SK-N-SH (cell line): ENCODE results near the gene SORL1. TPM values are rescaled to one million over a fixed set of nuclear protein-coding genes. Genes with fewer than 3 reads are reported as not detected.

ENCODE experiments used
- CTCF ChIA-PET: fragments of 300-600, 350-600 bp; formaldehyde crosslinking; extraction: SDS; loops from one replicate; lab custom pipeline; 2021; lab: Yijun Ruan, JAX
- POLR2A ChIA-PET: fragments of 350-600 bp; sonication (Branson Sonifier 250); formaldehyde crosslinking; extraction: SDS; loops from one replicate; lab custom pipeline; 2020; ENCODE audit warnings: antibody characterized with exemption, inconsistent platforms; lab: Yijun Ruan, JAX
- DNase-seq: peaks from one replicate; pipeline ENCODE4 v3.0.0; 2012
- H2AFZ ChIP-seq: fragments of 200-600 bp; sonication (generic); 2 replicates; pipeline ENCODE4 v1.8.1; 2016; ENCODE audit warnings: antibody characterized with exemption, mild to moderate bottlenecking, low read depth
- H3F3A ChIP-seq: fragments of 200-600 bp; sonication (generic); replicated peaks from 2 replicates; pipeline ENCODE3; 2016; ENCODE audit warnings: antibody characterized with exemption, mild to moderate bottlenecking; ENCODE audit not compliant: insufficient read depth
- H3K27ac ChIP-seq, 2 experiments: fragments of 200-500 bp in 1 of 2; fragments of 200-600 bp in 1 of 2; sonication (Bioruptor generic) in 1 of 2; sonication (generic), shearing (Covaris generic) in 1 of 2; 2 replicates each; pipeline versions ENCODE4 v1.5.1 to v1.6.1; 2014 to 2016; ENCODE audit warnings: low read depth in 2 of 2, inconsistent platforms in 1 of 2, low read length in 1 of 2, mild to moderate bottlenecking in 1 of 2, mixed read lengths in 1 of 2
- H3K27me3 ChIP-seq: fragments of 200-600 bp; sonication (generic), shearing (Covaris generic); 2 replicates; pipeline ENCODE4 v1.6.1; 2016; ENCODE audit warnings: mixed run types; ENCODE audit not compliant: insufficient read depth
- H3K36me3 ChIP-seq, 2 experiments: fragments of 200-500 bp in 1 of 2; fragments of 200-600 bp in 1 of 2; sonication (Bioruptor generic) in 1 of 2; sonication (generic) in 1 of 2; replicated peaks in 1 of 2; 2 replicates each; pipeline versions ENCODE3 to v1.5.1; 2014 to 2016; ENCODE audit warnings: low read length in 1 of 2, mild to moderate bottlenecking in 1 of 2; ENCODE audit not compliant: insufficient read depth in 2 of 2, control insufficient read depth in 1 of 2
- H3K4me1 ChIP-seq, 2 experiments: fragments of 200-500 bp in 1 of 2; fragments of 200-600 bp in 1 of 2; sonication (Bioruptor generic) in 1 of 2; sonication (generic), shearing (Covaris generic) in 1 of 2; 2 replicates each; pipeline versions ENCODE4 v1.5.1 to v1.6.1; 2014 to 2016; ENCODE audit warnings: low read depth in 1 of 2, low read length in 1 of 2, mixed run types in 1 of 2; ENCODE audit not compliant: insufficient read depth in 2 of 2, control insufficient read depth in 1 of 2
- H3K4me2 ChIP-seq: fragments of 200-600 bp; sonication (generic), shearing (Covaris generic); 2 replicates; pipeline ENCODE4 v1.6.1; 2017; ENCODE audit warnings: mixed run types
- H3K4me3 ChIP-seq, 2 experiments: fragments of 200-500 bp in 1 of 2; fragments of 200-600 bp in 1 of 2; sonication (Bioruptor generic) in 1 of 2; sonication (generic), shearing (Covaris generic) in 1 of 2; 2 replicates each; pipeline versions ENCODE4 v1.5.1 to v1.8.1; 2014 to 2016; ENCODE audit warnings: low read depth in 2 of 2, inconsistent platforms in 1 of 2, low read length in 1 of 2, mild to moderate bottlenecking in 1 of 2, mixed read lengths in 1 of 2, moderate library complexity in 1 of 2
- H3K79me2 ChIP-seq: fragments of 200-600 bp; sonication (generic); 2 replicates; pipeline ENCODE4 v1.8.1; 2017; ENCODE audit warnings: mild to moderate bottlenecking; ENCODE audit not compliant: insufficient read depth
- H3K9ac ChIP-seq: fragments of 200-600 bp; sonication (generic); 2 replicates; pipeline ENCODE4 v1.6.1; 2017; ENCODE audit warnings: mixed run types
- H3K9me2 ChIP-seq: fragments of 200-600 bp; sonication (generic); 2 replicates; pipeline ENCODE4 v1.6.1; 2017; ENCODE audit warnings: mixed run types
- H3K9me3 ChIP-seq: fragments of 200-600 bp; sonication (generic); 2 replicates; pipeline ENCODE4 v1.6.1; 2017; ENCODE audit warnings: mixed run types, mild to moderate bottlenecking, moderate library complexity
- H4K20me1 ChIP-seq: fragments of 200-600 bp; sonication (generic); 2 replicates; pipeline ENCODE4 v1.6.1; 2017; ENCODE audit warnings: mild to moderate bottlenecking, mixed run types; ENCODE audit not compliant: insufficient read depth
- ELF1 ChIP-seq: IDR thresholded peaks from 2 replicates; pipeline ENCODE4 v1.4.0; 2012
- EZH2phosphoT487 ChIP-seq: fragments of 200-600 bp; sonication (generic); IDR thresholded peaks from 2 replicates; pipeline ENCODE4 v1.6.1; 2017; ENCODE audit warnings: low read depth, mixed run types, mild to moderate bottlenecking, antibody characterized with exemption, moderate library complexity, borderline replicate concordance
- FOSL2 ChIP-seq: IDR thresholded peaks from 2 replicates; pipeline ENCODE4 v1.4.0; 2012; ENCODE audit warnings: low read depth, mild to moderate bottlenecking, moderate library complexity, borderline replicate concordance
- JUND ChIP-seq: IDR thresholded peaks from 2 replicates; pipeline ENCODE4 v1.4.0; 2012
- MAX ChIP-seq: IDR thresholded peaks from 2 replicates; pipeline ENCODE4 v1.4.0; 2012; ENCODE audit warnings: low read depth
- NRF1 ChIP-seq: IDR thresholded peaks from 2 replicates; pipeline ENCODE4 v1.6.1; 2012; ENCODE audit warnings: low read depth, mild to moderate bottlenecking, low read length
- REST ChIP-seq: IDR thresholded peaks from 2 replicates; pipeline ENCODE4 v1.6.1; 2012; ENCODE audit warnings: mild to moderate bottlenecking, low read depth, low read length, moderate library complexity
- RXRA ChIP-seq: IDR thresholded peaks from 2 replicates; pipeline ENCODE4 v1.4.0; 2012; ENCODE audit warnings: low read depth, mild to moderate bottlenecking, borderline replicate concordance
- SMC3 ChIP-seq: IDR thresholded peaks from 2 replicates; pipeline ENCODE4 v1.6.1; 2012; ENCODE audit warnings: low read depth, low read length, improper control_type of control experiment
- TCF12 ChIP-seq: IDR thresholded peaks from 2 replicates; pipeline ENCODE4 v1.4.0; 2012
- TEAD4 ChIP-seq: IDR thresholded peaks from 2 replicates; pipeline ENCODE4 v1.4.0; 2012; ENCODE audit warnings: mild to moderate bottlenecking, borderline replicate concordance; ENCODE audit not compliant: insufficient read depth
- USF1 ChIP-seq: IDR thresholded peaks from 2 replicates; pipeline ENCODE4 v1.4.0; 2012; ENCODE audit warnings: low read depth, borderline replicate concordance
- USF2 ChIP-seq: fragments of 150-350 bp; IDR thresholded peaks from 2 replicates; pipeline ENCODE4 v1.6.1; 2017; ENCODE audit warnings: antibody characterized with exemption, low read length, low read depth, borderline replicate concordance
- YY1 ChIP-seq: IDR thresholded peaks from 2 replicates; pipeline ENCODE4 v1.4.0; 2012; ENCODE audit warnings: low read depth, mild to moderate bottlenecking
- ZBTB33 ChIP-seq: IDR thresholded peaks from 2 replicates; pipeline ENCODE4 v1.4.0; 2012; ENCODE audit warnings: low read depth, borderline replicate concordance
- WGBS: methylation state at CpG from one replicate; pipeline ENCODE4 v1.1.6; 2017; ENCODE audit warnings: low lambda C conversion rate; 5-methylcytosine and 5-hydroxymethylcytosine counted together
- polyA plus RNA-seq, 3 experiments: library from polyadenylated mRNA; depleted of rRNA; stranded (reverse); fragments of >200 nt; gene quantifications; 2 replicates each; pipeline ENCODE4 v1.2.3, GENCODE V29; 2012

The SORL1 gene
- polyA plus RNA-seq, 1 of the 3 experiments (the other 2 are of a cell fraction): 7.1 TPM

GRCh38 chr11:121448431-121448941 lies 3.6 kb upstream of the SORL1 start:
- H3K4me3 ChIP-seq: no peak overlapping the region
- H3F3A ChIP-seq: no peaks in the 10 kb centered on the region
- POLR2A ChIA-PET: no interaction called here
- peaks cover 0 to 8% of the 10 kb centered on the region in 2 experiments; a peak in 2 of 4 replicates for H3K4me1 ChIP-seq
- no peaks in the 10 kb centered on the region for H3K9me3 ChIP-seq
- TF ChIP-seq RXRA (no peak), EZH2phosphoT487 (no peak), USF2 (no peak), TCF12 (no peak), NRF1 (no peak), ELF1 (no peak), FOSL2 (no peak), REST (no peak), ZBTB33 (no peak), YY1 (no peak), TEAD4 (no peak), SMC3 (no peak), JUND (no peak), MAX (no peak), USF1 (no peak)
- WGBS: 71% methylated on average over 3 of the region's 3 CpGs
- no peaks in the 10 kb centered on the region for H4K20me1 ChIP-seq
- H3K9ac ChIP-seq: no peak overlapping the region
- DNase-seq: no peak
- H3K27ac ChIP-seq: no peak overlapping the region
- H3K4me2 ChIP-seq: no peak overlapping the region
- H3K79me2 ChIP-seq: no peaks in the 10 kb centered on the region
- no peaks in the 10 kb centered on the region for H3K9me2 ChIP-seq
- CTCF ChIA-PET: interaction anchor here (1.4 kb wide), 1 partner anchor 142 kb away, joined by 5 read pairs; no protein-coding TSS in a partner anchor
- H3K36me3 ChIP-seq: no peaks in the 10 kb centered on the region
- H3K27me3 ChIP-seq: peaks cover 27% of the 10 kb centered on the region
- no peak overlapping the region for H2AFZ ChIP-seq
